Measurements from ENCODE around the gene CARNS1. TPM values are rescaled to one million over a fixed set of nuclear protein-coding genes. Genes with fewer than 3 reads are reported as not detected.

CARNS1 gene
- total RNA-seq, 2 donors from 2014 or later: 0.61 to 2.5 TPM

- intact Hi-C loops (cut with DNase I, micrococcal nuclease): no loop called here
- no peak for ATAC-seq
- no peak for DNase-seq
Observed at GRCh38 chr11:67374571-67375281, 40.8 kb upstream of the CARNS1 start.

- DNase-seq (no peak), ATAC-seq (no peak)
- intact Hi-C loops (cut with DNase I, micrococcal nuclease): no loop called here
Observed at GRCh38 chr11:67375320-67376055, 40.0 kb upstream of the CARNS1 start.

GRCh38 chr11:67376063-67376820 is 39.2 kb upstream of the CARNS1 start:
- ATAC-seq: no peak
- intact Hi-C loops (cut with DNase I, micrococcal nuclease): no loop called here

GRCh38 chr11:67376873-67377808 is 38.3 kb upstream of the CARNS1 start:
- DNase-seq (no peak), ATAC-seq (no peak)
- intact Hi-C loops (cut with DNase I, micrococcal nuclease): no loop called here

More at GRCh38 chr11:67376063-67376820, 39.2 kb upstream of the CARNS1 start:
- no peak for DNase-seq

GRCh38 chr11:67378544-67378943 is 36.9 kb upstream of the CARNS1 start:
- ATAC-seq: no peak
- DNase-seq: no peak
- intact Hi-C loops (cut with DNase I, micrococcal nuclease): no loop called here

- no peak for DNase-seq
- intact Hi-C loops (cut with DNase I, micrococcal nuclease): loop anchor here in 1 of 2 donors (5.0 kb wide), 1 partner anchor 32 kb away; no protein-coding TSS in a partner anchor
- ATAC-seq: peak; percentile 24
Observed at GRCh38 chr11:67379061-67380058, 36.1 kb upstream of the CARNS1 start.

- no peak for ATAC-seq
- intact Hi-C loops (cut with DNase I, micrococcal nuclease): loop anchor here in 1 of 2 donors (5.0 kb wide), 1 partner anchor 34 kb away; no protein-coding TSS in a partner anchor
- DNase-seq: no peak
Observed at GRCh38 chr11:67381244-67381972, 34.1 kb upstream of the CARNS1 start.

- intact Hi-C loops (cut with DNase I, micrococcal nuclease): loop anchor here in 1 of 2 donors (2.0 to 5.0 kb wide), 2 partner anchors 26 to 35 kb away; no protein-coding TSS in a partner anchor
- DNase-seq (peak; percentile 67 to 85), ATAC-seq (peak; percentile 84)
Observed at GRCh38 chr11:67382276-67383136, 33.0 kb upstream of the CARNS1 start.

- intact Hi-C loops (cut with DNase I, micrococcal nuclease): loop anchor here in 1 of 2 donors (5.0 kb wide), 1 partner anchor 38 kb away; no protein-coding TSS in a partner anchor
- ATAC-seq (no peak), DNase-seq (no peak)
Observed at GRCh38 chr11:67384851-67385366, 30.6 kb upstream of the CARNS1 start.

GRCh38 chr11:67387069-67387468 is 28.4 kb upstream of the CARNS1 start:
- DNase-seq (no peak), ATAC-seq (no peak)
- intact Hi-C loops (cut with DNase I, micrococcal nuclease): no loop called here

- DNase-seq: no peak
- intact Hi-C loops (cut with DNase I, micrococcal nuclease): no loop called here
- no peak for ATAC-seq
Observed at GRCh38 chr11:67387518-67387917, 28.0 kb upstream of the CARNS1 start.

- ATAC-seq: peak; percentile 30
- peak; percentile 62 to 76 for DNase-seq
- intact Hi-C loops (cut with DNase I, micrococcal nuclease): no loop called here
Observed at GRCh38 chr11:67389477-67389876, 26.0 kb upstream of the CARNS1 start.

GRCh38 chr11:67390947-67391303 is 24.6 kb upstream of the CARNS1 start:
- DNase-seq (no peak), ATAC-seq (peak; percentile 16)
- intact Hi-C loops (cut with DNase I, micrococcal nuclease): loop anchor here in 1 of 2 donors (10.0 kb wide), 1 partner anchor 114 kb away; the partner anchor contains the start of genes CDK2AP2 and PITPNM1

GRCh38 chr11:67391304-67392182 is 23.9 kb upstream of the CARNS1 start, which contains the start of gene RAD9A:
RAD9A (plus strand) TSS chr11:67391986; CDS start chr11:67392045, 59 bp downstream.
- intact Hi-C loops (cut with DNase I, micrococcal nuclease): loop anchor here in 1 of 2 donors (10.0 kb wide), 1 partner anchor 113 kb away; the partner anchor contains the start of genes CDK2AP2 and PITPNM1
- ATAC-seq (peak; percentile 84), DNase-seq (peak; percentile 96 to 98)
